Measurements from ENCODE around the gene RIT1. TPM values are rescaled to one million over a fixed set of nuclear protein-coding genes. Genes with fewer than 3 reads are reported as not detected.
A peak's percentile ranks its signal among the peaks of the same experiment; 100 is the strongest.

The RIT1 gene, protein sequence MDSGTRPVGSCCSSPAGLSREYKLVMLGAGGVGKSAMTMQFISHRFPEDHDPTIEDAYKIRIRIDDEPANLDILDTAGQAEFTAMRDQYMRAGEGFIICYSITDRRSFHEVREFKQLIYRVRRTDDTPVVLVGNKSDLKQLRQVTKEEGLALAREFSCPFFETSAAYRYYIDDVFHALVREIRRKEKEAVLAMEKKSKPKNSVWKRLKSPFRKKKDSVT
- total RNA-seq, result 10 to 100 TPM; 15.1 to 33.3 (median 20.0) TPM
- polyA plus RNA-seq, result 10 to 100 TPM in 1 of 2 donors, 1 to 10 TPM in 1; 8.1 to 20.1 TPM
- long read RNA-seq, donor 1, transcript RIT1-202 (6 exons, 3,445 nt), result major isoform, 8 of 9 reads
- long read RNA-seq, donor 1, partial matches to known transcripts, result 0 of 9 reads
- long read RNA-seq, donor 1, other reads (novel, unspliced or antisense), result 1 of 9 reads
- long read RNA-seq, donor 2, transcript RIT1-202 (6 exons, 3,445 nt), result major isoform, 23 of 25 reads
- long read RNA-seq, donor 2, partial matches to known transcripts, result 0 of 25 reads
- long read RNA-seq, donor 2, other reads (novel, unspliced or antisense), result 2 of 25 reads
- long read RNA-seq, donor 3, transcript RIT1-202 (6 exons, 3,445 nt), result major isoform, 12 of 13 reads
- long read RNA-seq, donor 3, partial matches to known transcripts, result 0 of 13 reads
- long read RNA-seq, donor 3, other reads (novel, unspliced or antisense), result 1 of 13 reads

DNA sequence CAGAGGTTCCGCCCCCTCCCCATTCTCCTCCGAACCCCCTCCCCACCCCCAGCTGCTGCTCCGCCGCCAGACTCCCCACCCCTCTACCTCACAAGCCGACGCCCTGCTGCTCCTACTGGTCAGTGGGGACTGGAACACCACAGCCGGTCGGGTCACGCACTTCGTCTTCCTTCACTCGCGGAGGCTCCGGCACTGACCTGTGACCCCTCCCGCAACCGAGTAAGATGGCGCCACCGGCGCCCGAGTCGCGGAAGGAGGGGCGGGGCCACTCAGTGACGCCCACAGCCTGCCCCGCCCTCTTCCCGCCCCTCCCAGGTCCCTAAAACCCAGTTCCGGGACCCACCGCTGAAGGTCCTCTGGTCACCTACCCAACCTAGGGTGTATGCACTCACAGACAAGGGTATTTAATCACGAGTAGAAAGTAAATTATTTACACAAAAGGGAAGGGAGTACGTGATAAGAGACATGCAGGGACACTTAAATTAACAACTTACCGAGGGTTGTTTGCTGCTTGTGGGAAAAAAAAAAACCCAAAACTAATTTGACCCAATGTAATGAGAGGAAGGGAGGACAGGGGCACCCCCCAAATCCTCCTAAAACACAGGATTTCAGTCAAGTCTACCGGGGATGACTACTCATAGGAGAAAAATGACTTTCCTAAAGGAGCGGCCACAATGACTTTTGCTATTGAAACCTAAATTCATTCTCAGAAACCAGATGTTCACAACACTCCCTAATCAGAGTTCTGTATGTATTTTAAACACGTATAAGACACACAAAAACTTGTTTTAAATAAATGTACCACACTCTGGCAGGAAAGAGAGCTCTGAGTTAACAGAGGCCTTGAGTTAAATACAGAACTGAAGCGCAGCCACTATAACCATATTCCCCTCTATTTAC, at the start of gene RIT1:
RIT1 (minus strand) TSS at position 194 of the 900 bp plus-strand sequence. CDS start 588 bp downstream, outside the sequence.
- TF ChIP-seq POLR2A (IDR thresholded peaks at IDR 0.05), result peak in 1 of 2 donors; percentile 63
- TF ChIP-seq, protein P1, sequence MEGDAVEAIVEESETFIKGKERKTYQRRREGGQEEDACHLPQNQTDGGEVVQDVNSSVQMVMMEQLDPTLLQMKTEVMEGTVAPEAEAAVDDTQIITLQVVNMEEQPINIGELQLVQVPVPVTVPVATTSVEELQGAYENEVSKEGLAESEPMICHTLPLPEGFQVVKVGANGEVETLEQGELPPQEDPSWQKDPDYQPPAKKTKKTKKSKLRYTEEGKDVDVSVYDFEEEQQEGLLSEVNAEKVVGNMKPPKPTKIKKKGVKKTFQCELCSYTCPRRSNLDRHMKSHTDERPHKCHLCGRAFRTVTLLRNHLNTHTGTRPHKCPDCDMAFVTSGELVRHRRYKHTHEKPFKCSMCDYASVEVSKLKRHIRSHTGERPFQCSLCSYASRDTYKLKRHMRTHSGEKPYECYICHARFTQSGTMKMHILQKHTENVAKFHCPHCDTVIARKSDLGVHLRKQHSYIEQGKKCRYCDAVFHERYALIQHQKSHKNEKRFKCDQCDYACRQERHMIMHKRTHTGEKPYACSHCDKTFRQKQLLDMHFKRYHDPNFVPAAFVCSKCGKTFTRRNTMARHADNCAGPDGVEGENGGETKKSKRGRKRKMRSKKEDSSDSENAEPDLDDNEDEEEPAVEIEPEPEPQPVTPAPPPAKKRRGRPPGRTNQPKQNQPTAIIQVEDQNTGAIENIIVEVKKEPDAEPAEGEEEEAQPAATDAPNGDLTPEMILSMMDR (IDR thresholded peaks at IDR 0.05), result peak in 2 of 12 donors; percentile 4 to 13
- peak; percentile 97 to 99 (median 99) for ATAC-seq
- H3K4me1 ChIP-seq, result peaks cover 0 to 22% (median 10%) of the 10 kb centered on the region in 12 donors
- WGBS, 4 donors, result 7 to 10% (median 7%) methylated on average over 28 to 34 of the region's 34 CpGs
- H3K27me3 ChIP-seq, result no peaks in the 10 kb centered on the region
- H3K9me3 ChIP-seq, result no peaks in the 10 kb centered on the region
- peak; percentile 90 to 94 (median 91) for DNase-seq
- intact Hi-C loops (cut with DNase I), result loop anchor here in 6 of 10 donors (2.0 to 10.0 kb wide), 5 partner anchors 49 to 403 kb away; partner anchors contain the start of genes GON4L (in 2 of the 6) and SYT11 (in 1 of the 6)
- H3K36me3 ChIP-seq, result peaks cover 0 to 85% (median 81%) of the 10 kb centered on the region in 9 donors
- H3K27ac ChIP-seq, result peak within 1 kb of the TSS; percentile 80 to 95 (median 92)
- H3K4me3 ChIP-seq, result peak within 1 kb of the TSS; percentile 65 to 97 (median 80)

DNA sequence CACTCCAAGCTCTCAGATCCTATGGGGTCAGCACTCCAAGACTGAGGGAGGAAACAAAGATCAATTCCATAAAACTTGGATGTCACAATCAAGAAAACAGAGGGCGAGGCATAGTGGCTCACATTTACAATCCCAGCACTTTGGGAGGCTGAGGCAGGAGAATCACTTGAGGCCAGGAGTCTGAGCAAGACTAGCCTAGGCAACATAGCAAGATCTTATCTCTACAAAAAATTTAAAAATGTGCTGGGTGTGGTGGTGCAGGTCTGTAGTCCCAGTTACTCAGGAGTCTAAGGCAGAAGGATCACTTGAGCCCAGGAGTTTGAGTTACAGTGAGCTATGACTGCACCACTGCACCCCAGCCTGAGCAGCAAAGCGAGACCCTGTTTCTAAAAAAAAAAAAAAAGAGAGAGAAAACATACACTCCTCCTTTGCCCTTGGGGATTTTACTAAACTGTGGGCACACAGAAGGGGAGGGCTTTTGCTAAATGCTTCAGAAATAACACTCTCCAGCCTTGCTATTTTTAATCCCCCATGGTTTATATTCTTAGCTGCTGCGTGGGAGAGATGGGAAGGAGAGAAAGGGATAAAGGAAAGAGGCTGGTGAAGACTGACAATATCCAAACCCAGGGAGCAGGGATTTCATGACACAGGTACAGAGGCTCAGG, 49.1 kb upstream of the RIT1 start:
- 62 to 71% (median 63%) methylated on average over 3 of the region's 3 CpGs for WGBS, 4 donors
- H3K27me3 ChIP-seq, result no peaks in the 10 kb centered on the region
- H3K9me3 ChIP-seq, result no peaks in the 10 kb centered on the region
- peaks cover 11 to 53% (median 33%) of the 10 kb centered on the region in 12 donors for H3K4me1 ChIP-seq
- peak overlapping the region in 11 of 12 donors; percentile 58 to 89 (median 71) for H3K27ac ChIP-seq
- DNase-seq (no peak), ATAC-seq (peak in 3 of 4 donors; percentile 12 to 20 (median 12))
- intact Hi-C loops (cut with DNase I), result no loop called here
- TF ChIP-seq, protein P1 (IDR thresholded peaks at IDR 0.05), result no peak
- no peak for TF ChIP-seq POLR2A (IDR thresholded peaks at IDR 0.05)
- H3K4me3 ChIP-seq, result no peak overlapping the region
- H3K36me3 ChIP-seq, result peaks cover 1 to 100% (median 99%) of the 10 kb centered on the region in 9 donors

DNA sequence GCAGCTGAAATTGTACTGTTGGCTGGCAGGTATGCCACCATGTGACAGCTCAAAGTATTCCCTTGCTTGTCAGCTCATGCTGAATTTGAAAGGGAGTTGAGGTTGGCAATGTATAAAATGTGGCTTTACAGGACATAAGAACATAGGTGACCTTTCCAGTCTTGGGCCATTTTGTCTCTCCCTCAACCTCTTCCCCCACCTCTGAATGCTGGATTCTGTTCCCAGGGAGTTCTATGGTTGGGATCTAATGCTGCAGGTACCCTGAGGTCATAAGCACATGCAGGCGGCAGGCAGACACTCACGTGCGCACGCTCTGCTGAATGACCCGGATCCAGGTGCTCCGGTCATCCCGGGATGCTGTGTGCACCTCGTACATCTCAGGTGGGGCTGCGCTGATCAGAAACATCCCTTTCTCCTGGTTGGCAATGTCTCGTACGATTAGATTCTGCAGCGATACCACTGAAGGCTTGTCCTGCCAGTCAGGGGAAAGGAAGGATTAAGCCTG, 46.3 kb upstream of the RIT1 start:
- H3K4me3 ChIP-seq, result no peak overlapping the region
- TF ChIP-seq POLR2A (IDR thresholded peaks at IDR 0.05), result no peak
- TF ChIP-seq, protein P1 (IDR thresholded peaks at IDR 0.05), result no peak
- H3K4me1 ChIP-seq, result peaks cover 5 to 33% (median 23%) of the 10 kb centered on the region in 12 donors
- intact Hi-C loops (cut with DNase I), result no loop called here
- no peaks in the 10 kb centered on the region for H3K27me3 ChIP-seq
- peaks cover 3 to 100% (median 98%) of the 10 kb centered on the region in 9 donors for H3K36me3 ChIP-seq
- no peak overlapping the region for H3K27ac ChIP-seq
- no peak for ATAC-seq
- H3K9me3 ChIP-seq, result no peaks in the 10 kb centered on the region
- WGBS, 4 donors, result 87 to 92% (median 91%) methylated on average over 5 to 12 of the region's 12 CpGs
- peak in 1 of 5 donors; percentile 25 for DNase-seq
